ENCODE measurements around the gene TPST1.
"Not testable (repeated sequence)": the region's sequence is repeated elsewhere in the genome, so short reads cannot be mapped to it uniquely, and the experiment has no call there.

Gene TPST1

DNA sequence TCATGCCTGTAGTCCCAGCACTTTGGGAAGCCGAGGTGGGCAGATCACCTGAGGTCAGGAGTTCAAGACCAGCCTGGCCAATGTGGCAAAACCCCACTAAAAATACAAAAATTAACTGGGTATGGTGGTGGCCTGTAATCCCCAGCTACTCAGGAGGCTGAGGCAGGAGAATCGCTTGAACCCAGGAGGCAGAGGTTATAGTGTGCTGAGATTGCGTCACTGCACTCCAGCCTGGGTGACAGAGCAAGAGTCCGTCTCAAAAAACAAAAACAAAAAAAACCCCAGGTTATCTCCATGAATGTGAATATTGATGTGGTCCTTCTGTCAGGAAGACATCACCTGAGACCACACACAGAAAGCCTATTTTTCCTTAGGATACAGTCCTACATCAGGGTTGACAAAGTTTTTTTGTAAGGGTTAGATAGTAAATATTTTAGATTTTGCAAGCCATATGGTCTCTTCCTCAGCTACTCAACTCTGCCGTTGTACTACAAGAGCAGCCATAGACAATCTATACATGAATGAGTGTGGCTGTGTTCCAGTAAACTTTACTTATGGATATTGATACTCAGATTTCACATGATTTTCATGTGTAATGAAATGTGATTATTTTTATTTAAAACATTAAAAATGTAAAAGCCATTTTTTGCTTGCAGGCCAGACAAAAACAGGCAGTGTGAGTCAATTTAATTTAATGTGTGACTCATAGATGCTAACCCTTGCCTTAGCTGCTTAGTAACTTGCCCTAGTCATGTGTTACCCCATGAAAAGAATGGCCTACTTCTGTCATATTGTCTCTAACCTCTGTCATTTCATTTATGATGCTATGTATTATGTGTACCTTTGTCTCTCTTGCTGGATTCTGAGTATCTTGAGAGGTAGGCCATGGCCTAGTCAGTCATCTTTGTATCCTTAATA lies 78.1 kb downstream of the TPST1 start:
- peak; percentile 69 for DNase-seq (ENCODE audit: low spot score)

GRCh38 chr7:66296001-66296521 lies 90.9 kb downstream of the TPST1 start:
- peak; percentile 29 for DNase-seq (ENCODE audit: low spot score)

GRCh38 chr7:66296557-66296956 lies 91.4 kb downstream of the TPST1 start:
- DNase-seq (ENCODE audit: low spot score), result peak; percentile 54

- DNase-seq (ENCODE audit: low spot score), result no peak
These were observed 92.4 kb downstream of the TPST1 start for GRCh38 chr7:66297579-66297978.

GRCh38 chr7:66301249-66301648 lies 96.1 kb downstream of the TPST1 start:
- DNase-seq (ENCODE audit: low spot score), result no peak

GRCh38 chr7:66301737-66302136 lies 96.6 kb downstream of the TPST1 start:
- no peak for DNase-seq (ENCODE audit: low spot score)

- DNase-seq (ENCODE audit: low spot score), result no peak
These were observed 98.5 kb downstream of the TPST1 start for GRCh38 chr7:66303454-66304155.

- no peak for DNase-seq (ENCODE audit: low spot score)
These were observed 99.4 kb downstream of the TPST1 start for GRCh38 chr7:66304536-66304935.

- DNase-seq (ENCODE audit: low spot score), result no peak
These were observed 101.1 kb downstream of the TPST1 start for GRCh38 chr7:66306243-66306642.

GRCh38 chr7:66307591-66308215 lies 102.6 kb downstream of the TPST1 start:
- DNase-seq (ENCODE audit: low spot score), result no peak

DNA sequence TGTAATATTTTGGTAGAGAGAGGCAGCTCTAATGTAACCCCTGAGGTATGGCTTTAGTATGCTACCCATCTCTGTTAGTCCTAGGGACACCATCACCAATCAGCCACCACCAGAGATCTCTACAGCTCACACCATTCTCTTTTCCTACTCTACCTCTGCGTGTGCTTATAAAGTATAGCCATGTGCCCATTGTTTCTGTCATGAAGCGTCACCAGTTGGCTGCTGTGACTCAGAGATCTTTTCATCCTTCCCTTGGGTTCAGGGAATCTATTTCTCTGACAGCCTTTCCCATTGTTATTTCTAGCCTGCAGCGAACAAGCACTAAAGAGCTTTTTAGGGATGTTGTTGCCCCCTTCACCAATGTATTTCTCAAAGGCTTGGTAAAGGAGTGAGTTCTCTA lies 103.3 kb downstream of the TPST1 start:
- DNase-seq (ENCODE audit: low spot score), result no peak

GRCh38 chr7:66310620-66311019 lies 105.5 kb downstream of the TPST1 start:
- DNase-seq (ENCODE audit: low spot score), result no peak

GRCh38 chr7:66313886-66314568 lies 108.9 kb downstream of the TPST1 start:
- DNase-seq (ENCODE audit: low spot score), result no peak

- no peak for DNase-seq (ENCODE audit: low spot score)
These were observed 110.1 kb downstream of the TPST1 start for GRCh38 chr7:66315192-66315591.

DNA sequence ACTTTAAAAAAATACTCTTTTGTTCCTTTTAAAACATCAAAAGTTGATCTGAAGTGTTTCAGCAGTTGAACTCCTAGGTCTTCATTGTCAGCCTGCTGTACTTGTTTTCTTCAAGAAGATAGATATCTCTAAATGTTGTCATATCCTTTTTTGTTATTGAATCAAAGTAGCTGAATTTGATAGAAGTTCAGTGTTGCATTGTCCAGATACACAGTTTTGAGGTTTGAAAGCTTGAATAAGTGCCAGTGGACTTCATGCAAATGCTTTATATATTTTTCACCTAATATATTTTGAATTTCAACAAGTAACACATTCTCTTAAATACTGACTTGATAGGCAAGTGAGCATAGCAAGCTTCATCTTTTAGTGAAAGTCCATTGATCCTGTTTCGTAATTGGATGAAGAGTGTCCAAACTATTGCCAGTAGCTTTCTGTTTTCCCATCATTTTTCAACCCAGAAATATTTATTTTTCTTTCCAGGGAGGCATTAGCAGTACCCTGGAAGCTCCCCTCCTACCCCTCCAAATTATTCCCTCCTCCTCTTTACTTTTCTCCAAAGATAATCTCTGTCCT lies 114.4 kb downstream of the TPST1 start:
- DNase-seq (ENCODE audit: low spot score), result no peak

DNA sequence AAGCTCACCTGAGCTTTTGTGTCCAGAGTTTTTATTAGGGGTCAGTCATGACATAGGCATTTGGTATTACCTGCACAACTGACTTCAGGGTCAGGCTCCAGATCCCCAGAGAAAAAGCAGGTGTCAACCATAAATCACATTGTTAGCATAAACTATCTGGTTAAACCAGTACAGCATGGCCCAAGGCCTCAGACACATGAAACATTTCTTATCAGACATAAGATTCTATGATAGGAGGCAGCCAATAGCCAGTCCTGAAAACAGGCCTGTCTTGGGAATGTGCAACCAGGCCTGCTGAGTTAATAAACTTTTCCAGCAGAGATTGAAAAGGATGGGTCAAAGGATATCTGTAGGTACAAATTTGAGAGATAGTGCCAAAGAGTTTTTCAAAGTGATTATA lies 116.1 kb downstream of the TPST1 start:
- DNase-seq (ENCODE audit: low spot score), result no peak

DNA sequence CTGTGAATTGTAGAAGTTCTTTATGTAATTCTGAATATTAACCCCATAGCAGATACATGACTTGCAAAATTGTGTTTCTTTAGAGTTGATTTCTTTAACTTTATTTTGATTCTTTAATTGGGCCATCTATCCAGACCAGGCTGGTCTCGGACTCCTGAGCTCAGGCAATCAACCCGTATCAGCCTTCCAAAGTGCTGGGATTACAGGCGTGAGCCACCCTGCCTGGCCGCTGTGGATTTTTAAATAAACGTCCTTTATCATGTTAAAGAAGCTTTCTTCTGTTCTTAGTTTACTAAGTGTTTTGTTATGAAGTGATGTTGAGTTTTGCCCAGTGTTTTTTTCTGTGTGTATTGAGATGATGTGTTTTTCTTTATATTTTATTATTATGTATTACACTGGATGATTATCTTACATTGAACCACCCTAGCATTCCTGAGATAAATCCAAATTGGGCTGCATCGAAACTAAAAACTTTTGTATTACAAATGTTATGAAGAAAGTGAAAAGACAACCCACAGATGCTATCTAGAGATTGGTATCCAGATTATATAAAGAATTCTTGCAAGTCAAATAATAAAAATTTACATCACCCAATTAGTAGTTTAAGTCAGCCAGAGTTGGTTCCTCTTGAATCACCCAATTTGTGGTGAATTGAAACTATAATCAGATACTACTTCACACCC lies 118.1 kb downstream of the TPST1 start:
- DNase-seq (ENCODE audit: low spot score), result no peak

DNA sequence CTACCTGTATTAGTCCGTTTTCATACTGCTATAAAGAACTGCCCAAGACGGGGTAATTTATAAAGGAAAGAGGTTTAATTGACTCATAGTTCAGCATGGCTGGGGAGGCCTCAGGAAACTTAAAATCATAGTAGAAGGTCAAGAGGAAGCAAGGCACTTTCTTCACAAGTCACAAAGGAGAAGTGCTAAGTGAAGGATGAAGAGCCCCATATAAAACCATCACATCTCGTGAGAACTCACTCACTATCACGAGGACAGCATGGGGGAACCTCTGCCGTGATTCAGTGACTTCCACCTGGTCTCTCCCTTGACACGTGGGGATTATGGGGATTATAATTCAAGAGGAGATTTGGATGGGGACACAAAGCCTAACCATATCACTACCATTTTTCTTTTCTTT lies 119.9 kb downstream of the TPST1 start:
- not testable (repeated sequence) for DNase-seq (ENCODE audit: low spot score)

GRCh38 chr7:66326501-66327215 lies 121.5 kb downstream of the TPST1 start:
- peak; percentile 78 for DNase-seq (ENCODE audit: low spot score)

- no peak for DNase-seq (ENCODE audit: low spot score)
These were observed 125.8 kb downstream of the TPST1 start for GRCh38 chr7:66330961-66331360.
